Measurements from ENCODE around the gene SMC6.
A peak's percentile ranks its signal among the peaks of the same experiment; 100 is the strongest.

SMC6 gene

GRCh38 chr2:17657759-17658158 lies 95.9 kb downstream of the SMC6 start:
- no peak for DNase-seq (ENCODE audit: low read depth)
- TF ChIP-seq CTCF (conservative IDR thresholded peaks at IDR 0.05; ENCODE audit: low read length) = no peak
- H3K4me3 ChIP-seq (ENCODE audit: low read length) = no peak overlapping the region

- no peak for DNase-seq (ENCODE audit: low read depth)
- TF ChIP-seq CTCF (conservative IDR thresholded peaks at IDR 0.05; ENCODE audit: low read length) = no peak
- H3K4me3 ChIP-seq (ENCODE audit: low read length) = no peak overlapping the region
Measured at GRCh38 chr2:17652681-17653394, 100.8 kb downstream of the SMC6 start.

- no peak for DNase-seq (ENCODE audit: low read depth)
- no peak for TF ChIP-seq CTCF (conservative IDR thresholded peaks at IDR 0.05; ENCODE audit: low read length)
- no peak overlapping the region for H3K4me3 ChIP-seq (ENCODE audit: low read length)
Measured at GRCh38 chr2:17649026-17649425, 104.6 kb downstream of the SMC6 start.

GRCh38 chr2:17648581-17648980 lies 105.0 kb downstream of the SMC6 start:
- no peak overlapping the region for H3K4me3 ChIP-seq (ENCODE audit: low read length)
- no peak for TF ChIP-seq CTCF (conservative IDR thresholded peaks at IDR 0.05; ENCODE audit: low read length)
- no peak for DNase-seq (ENCODE audit: low read depth)

GRCh38 chr2:17646838-17647701 lies 106.5 kb downstream of the SMC6 start:
- no peak for DNase-seq (ENCODE audit: low read depth)
- H3K4me3 ChIP-seq (ENCODE audit: low read length) = no peak overlapping the region
- no peak for TF ChIP-seq CTCF (conservative IDR thresholded peaks at IDR 0.05; ENCODE audit: low read length)

GRCh38 chr2:17646081-17646554 lies 107.5 kb downstream of the SMC6 start:
- no peak overlapping the region for H3K4me3 ChIP-seq (ENCODE audit: low read length)
- peak; percentile 93 for TF ChIP-seq CTCF (conservative IDR thresholded peaks at IDR 0.05; ENCODE audit: low read length)
- peak; percentile 84 for DNase-seq (ENCODE audit: low read depth)

Data from AG10803 (cell line).